K562 treated with DMSO at 1 percent for 12 hours (cell line): ENCODE results near the gene TRIM29. TPM values are rescaled to one million over a fixed set of nuclear protein-coding genes. Genes with fewer than 3 reads are reported as not detected.

Experiments
- total RNA-seq: library from RNA; unstranded; fragments of 300-600 nt; gene quantifications from 2 replicates; pipeline ENCODE4 v1.2.3, GENCODE V29; 2022; ENCODE audit not compliant: insufficient read depth

The TRIM29 gene
- not detected in 2 replicates for total RNA-seq

GRCh38 chr11:120137611-120138521 is at the start of gene TRIM29:
Gene TRIM29, minus strand, starts transcription at chr11:120138113. Its CDS starts 82 bp downstream, at chr11:120138031.

Other genes with a start within 250 kb of the TRIM29 start
- gene OAF, start 72.9 kb upstream of the TRIM29 start, total RNA-seq, result 6.0 and 8.8 TPM in 2 replicates
- not detected in 2 replicates for gene POU2F3, start 102.0 kb upstream of the TRIM29 start, total RNA-seq
- 0.77 and 1.1 TPM in 2 replicates for gene TLCD5, start 187.2 kb upstream of the TRIM29 start, total RNA-seq
- gene ARHGEF12, start 198.3 kb upstream of the TRIM29 start, total RNA-seq, result 7.9 and 53.4 TPM in 2 replicates